Stimulated activated naive CD8-positive, alpha-beta T cell treated with anti-CD3 and anti-CD28 coated beads, Interleukin-15, Interleukin-2, amounts not matched to agents 100 ng/mL and 50 ng/mL, for 24 hours (primary cell): ENCODE measurements around the gene BBS1.

Experiments
- H3K27ac Mint-ChIP-seq: one replicate; pipeline ENCODE4 v1.8.0; 2021; ENCODE audit warnings: mild to moderate bottlenecking, mixed read lengths
- H3K27me3 Mint-ChIP-seq: one replicate; pipeline ENCODE4 v1.8.0; 2021; ENCODE audit warnings: mixed read lengths
- H3K36me3 Mint-ChIP-seq: one replicate; pipeline ENCODE4 v1.8.0; 2021; ENCODE audit warnings: low read depth, mixed read lengths
- H3K4me1 Mint-ChIP-seq: one replicate; pipeline ENCODE4 v1.8.0; 2021; ENCODE audit warnings: low read depth, mixed read lengths
- H3K4me3 Mint-ChIP-seq: one replicate; pipeline ENCODE4 v1.8.0; 2021; ENCODE audit warnings: mild to moderate bottlenecking, mixed read lengths
- H3K9me3 Mint-ChIP-seq: one replicate; pipeline ENCODE4 v1.8.0; 2021; ENCODE audit warnings: mixed read lengths

Gene BBS1

GRCh38 chr11:66548041-66548440 lies 37.6 kb downstream of the BBS1 start:
- no peak overlapping the region for H3K4me3 Mint-ChIP-seq

GRCh38 chr11:66548774-66549630 lies 38.6 kb downstream of the BBS1 start:
- no peak overlapping the region for H3K27ac Mint-ChIP-seq
- H3K27me3 Mint-ChIP-seq, result peaks cover 8% of the 10 kb centered on the region

More at GRCh38 chr11:66548041-66548440, 37.6 kb downstream of the BBS1 start:
- Mint-ChIP-seq H3K27ac (no peak overlapping the region), H3K4me1 (peaks cover 23% of the 10 kb centered on the region), H3K27me3 (peaks cover 8% of the 10 kb centered on the region), H3K9me3 (no peaks in the 10 kb centered on the region), H3K36me3 (no peaks in the 10 kb centered on the region)

GRCh38 chr11:66549696-66550095 lies 39.3 kb downstream of the BBS1 start:
- Mint-ChIP-seq H3K9me3 (no peaks in the 10 kb centered on the region), H3K4me3 (no peak overlapping the region), H3K27me3 (peaks cover 8% of the 10 kb centered on the region), H3K27ac (no peak overlapping the region), H3K36me3 (no peaks in the 10 kb centered on the region), H3K4me1 (peaks cover 9% of the 10 kb centered on the region)

More at GRCh38 chr11:66548774-66549630, 38.6 kb downstream of the BBS1 start:
- Mint-ChIP-seq H3K36me3 (no peaks in the 10 kb centered on the region), H3K9me3 (no peaks in the 10 kb centered on the region), H3K4me1 (peaks cover 14% of the 10 kb centered on the region), H3K4me3 (no peak overlapping the region)

- Mint-ChIP-seq H3K9me3 (no peaks in the 10 kb centered on the region), H3K4me1 (peaks cover 4% of the 10 kb centered on the region), H3K36me3 (no peaks in the 10 kb centered on the region), H3K27me3 (peaks cover 8% of the 10 kb centered on the region), H3K27ac (no peak overlapping the region), H3K4me3 (no peak overlapping the region)
These were observed 40.5 kb downstream of the BBS1 start for GRCh38 chr11:66550887-66551286.

DNA sequence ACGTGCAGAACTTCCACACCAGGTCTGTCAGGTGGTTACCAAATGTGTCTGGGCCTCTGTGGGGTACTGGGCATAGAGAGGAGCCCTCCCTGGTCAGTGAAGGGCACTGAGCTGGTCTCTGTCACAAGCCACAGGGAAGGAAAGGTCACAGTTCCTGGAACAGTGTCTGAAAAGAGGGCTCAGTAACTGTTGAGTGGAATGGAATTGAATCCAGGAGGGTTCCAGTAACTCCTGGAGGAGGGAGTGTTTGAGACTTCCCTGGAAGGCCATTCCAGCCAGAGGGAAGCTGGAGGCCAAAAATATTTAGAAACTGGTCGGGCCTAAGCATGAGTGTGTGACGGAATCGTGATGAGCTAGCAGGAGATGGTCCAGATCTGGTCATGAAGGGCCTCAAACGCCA lies 44.2 kb downstream of the BBS1 start:
- H3K4me1 Mint-ChIP-seq, result peaks cover 6% of the 10 kb centered on the region
- H3K9me3 Mint-ChIP-seq, result no peaks in the 10 kb centered on the region
- H3K36me3 Mint-ChIP-seq, result no peaks in the 10 kb centered on the region
- no peak overlapping the region for H3K4me3 Mint-ChIP-seq
- H3K27ac Mint-ChIP-seq, result no peak overlapping the region
- H3K27me3 Mint-ChIP-seq, result peaks cover 16% of the 10 kb centered on the region

GRCh38 chr11:66555416-66555815 lies 45.0 kb downstream of the BBS1 start:
- H3K9me3 Mint-ChIP-seq, result no peaks in the 10 kb centered on the region
- no peak overlapping the region for H3K4me3 Mint-ChIP-seq
- H3K4me1 Mint-ChIP-seq, result peaks cover 6% of the 10 kb centered on the region
- no peak overlapping the region for H3K27ac Mint-ChIP-seq
- H3K36me3 Mint-ChIP-seq, result no peaks in the 10 kb centered on the region
- H3K27me3 Mint-ChIP-seq, result peaks cover 16% of the 10 kb centered on the region

GRCh38 chr11:66556086-66556485 lies 45.7 kb downstream of the BBS1 start:
- Mint-ChIP-seq H3K4me1 (peaks cover 6% of the 10 kb centered on the region), H3K4me3 (no peak overlapping the region), H3K27ac (no peak overlapping the region), H3K27me3 (peaks cover 16% of the 10 kb centered on the region), H3K9me3 (no peaks in the 10 kb centered on the region), H3K36me3 (no peaks in the 10 kb centered on the region)

- H3K27ac Mint-ChIP-seq, result no peak overlapping the region
- H3K9me3 Mint-ChIP-seq, result no peaks in the 10 kb centered on the region
- H3K4me3 Mint-ChIP-seq, result no peak overlapping the region
- peaks cover 16% of the 10 kb centered on the region for H3K27me3 Mint-ChIP-seq
- no peaks in the 10 kb centered on the region for H3K36me3 Mint-ChIP-seq
- peaks cover 6% of the 10 kb centered on the region for H3K4me1 Mint-ChIP-seq
These were observed 47.4 kb downstream of the BBS1 start for GRCh38 chr11:66557733-66558326.

- peaks cover 6% of the 10 kb centered on the region for H3K4me1 Mint-ChIP-seq
- no peaks in the 10 kb centered on the region for H3K36me3 Mint-ChIP-seq
- no peaks in the 10 kb centered on the region for H3K9me3 Mint-ChIP-seq
- no peak overlapping the region for H3K27ac Mint-ChIP-seq
- H3K27me3 Mint-ChIP-seq, result peaks cover 16% of the 10 kb centered on the region
- H3K4me3 Mint-ChIP-seq, result no peak overlapping the region
These were observed 48.9 kb downstream of the BBS1 start for GRCh38 chr11:66559142-66559865.

GRCh38 chr11:66559866-66560676 lies 49.6 kb downstream of the BBS1 start:
- H3K4me3 Mint-ChIP-seq, result no peak overlapping the region
- peaks cover 16% of the 10 kb centered on the region for H3K27me3 Mint-ChIP-seq
- no peaks in the 10 kb centered on the region for H3K36me3 Mint-ChIP-seq
- no peak overlapping the region for H3K27ac Mint-ChIP-seq
- H3K4me1 Mint-ChIP-seq, result peaks cover 6% of the 10 kb centered on the region
- no peaks in the 10 kb centered on the region for H3K9me3 Mint-ChIP-seq

DNA sequence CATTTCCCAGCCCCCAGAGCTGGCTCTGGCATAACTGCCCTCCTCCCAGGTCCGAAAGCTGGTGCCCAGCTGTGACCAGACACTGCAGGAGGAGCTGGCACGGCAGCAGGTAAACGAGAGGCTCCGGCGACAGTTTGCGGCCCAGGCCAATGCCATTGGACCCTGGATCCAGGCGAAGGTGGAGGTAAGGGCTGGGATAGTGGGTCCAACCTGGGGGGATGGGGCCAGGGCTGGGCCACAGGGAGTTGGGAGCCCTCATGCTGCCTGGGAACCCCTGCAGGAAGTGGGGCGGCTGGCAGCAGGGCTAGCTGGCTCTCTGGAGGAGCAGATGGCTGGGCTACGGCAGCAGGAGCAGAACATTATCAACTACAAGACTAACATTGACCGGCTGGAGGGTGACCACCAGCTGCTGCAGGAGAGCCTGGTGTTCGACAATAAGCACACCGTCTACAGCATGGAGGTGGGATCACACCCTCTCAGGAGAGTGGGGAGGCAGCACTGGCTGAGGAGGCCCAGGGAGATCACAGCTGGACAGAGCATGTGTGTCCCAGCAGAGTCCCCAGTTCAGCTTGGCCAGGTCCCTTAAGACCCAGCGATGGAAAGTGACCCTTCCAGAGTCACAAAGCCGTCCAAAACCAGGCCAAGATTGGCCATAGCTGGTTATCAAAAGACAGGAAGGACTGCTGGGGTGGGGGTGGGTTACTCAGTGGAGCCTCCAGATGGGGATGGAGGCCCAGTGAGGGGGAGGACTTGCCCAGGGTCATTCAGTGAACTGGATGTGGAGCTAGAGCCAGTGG lies 50.9 kb downstream of the BBS1 start:
- H3K9me3 Mint-ChIP-seq, result no peaks in the 10 kb centered on the region
- peaks cover 6% of the 10 kb centered on the region for H3K4me1 Mint-ChIP-seq
- H3K4me3 Mint-ChIP-seq, result no peak overlapping the region
- H3K27me3 Mint-ChIP-seq, result peaks cover 16% of the 10 kb centered on the region
- no peaks in the 10 kb centered on the region for H3K36me3 Mint-ChIP-seq
- H3K27ac Mint-ChIP-seq, result no peak overlapping the region

- no peak overlapping the region for H3K27ac Mint-ChIP-seq
- H3K9me3 Mint-ChIP-seq, result no peaks in the 10 kb centered on the region
- H3K27me3 Mint-ChIP-seq, result peaks cover 16% of the 10 kb centered on the region
- peaks cover 6% of the 10 kb centered on the region for H3K4me1 Mint-ChIP-seq
- H3K36me3 Mint-ChIP-seq, result no peaks in the 10 kb centered on the region
- H3K4me3 Mint-ChIP-seq, result no peak overlapping the region
These were observed 51.5 kb downstream of the BBS1 start for GRCh38 chr11:66561975-66562248.

DNA sequence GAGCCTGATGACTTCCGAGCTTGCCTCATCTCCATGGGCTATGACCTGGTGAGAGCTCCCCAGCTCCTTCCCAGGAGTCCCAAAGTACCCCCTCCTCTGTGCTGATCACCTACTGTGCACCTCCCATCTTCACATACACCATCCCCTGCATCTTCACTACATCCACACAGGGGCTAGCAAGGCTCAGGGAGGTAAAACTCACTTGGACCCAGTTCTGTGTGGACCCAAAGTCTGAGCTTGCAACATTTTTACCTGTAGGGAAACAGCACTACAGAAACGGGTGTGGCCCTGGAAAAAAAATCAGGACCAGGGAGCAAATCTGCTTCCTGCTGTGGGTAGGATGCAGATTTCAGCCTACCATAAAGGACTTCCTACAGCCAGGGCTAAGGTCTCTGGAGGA lies 51.8 kb downstream of the BBS1 start:
- H3K4me3 Mint-ChIP-seq, result no peak overlapping the region
- no peaks in the 10 kb centered on the region for H3K9me3 Mint-ChIP-seq
- no peak overlapping the region for H3K27ac Mint-ChIP-seq
- H3K4me1 Mint-ChIP-seq, result peaks cover 6% of the 10 kb centered on the region
- no peaks in the 10 kb centered on the region for H3K36me3 Mint-ChIP-seq
- H3K27me3 Mint-ChIP-seq, result peaks cover 16% of the 10 kb centered on the region

- no peak overlapping the region for H3K27ac Mint-ChIP-seq
- H3K4me3 Mint-ChIP-seq, result no peak overlapping the region
- H3K4me1 Mint-ChIP-seq, result peaks cover 6% of the 10 kb centered on the region
- no peaks in the 10 kb centered on the region for H3K36me3 Mint-ChIP-seq
- H3K27me3 Mint-ChIP-seq, result peaks cover 13% of the 10 kb centered on the region
- no peaks in the 10 kb centered on the region for H3K9me3 Mint-ChIP-seq
These were observed 52.6 kb downstream of the BBS1 start for GRCh38 chr11:66562907-66563583.
